Measurements from ENCODE around the gene WDR49.

The WDR49 gene

DNA sequence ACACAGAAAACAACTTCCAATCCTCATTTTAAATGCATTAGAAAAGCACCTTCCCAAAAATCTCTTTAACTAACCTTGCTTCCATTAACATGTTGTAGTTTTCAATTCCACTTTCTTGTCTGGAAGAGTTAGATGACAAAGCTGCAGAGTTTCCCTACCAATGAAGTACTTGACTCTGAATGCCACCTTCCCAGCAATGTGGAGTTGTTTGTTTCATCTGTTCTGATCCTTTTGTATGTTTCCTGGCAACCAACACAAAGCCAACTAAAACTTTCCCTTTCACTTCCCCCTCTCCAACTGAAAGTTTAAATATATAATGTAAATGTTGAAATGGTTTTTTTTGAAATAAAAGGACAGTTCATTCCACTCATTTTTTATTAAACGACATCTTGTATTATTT, at the start of gene WDR49:
WDR49 (minus strand) TSS at position 183 of the 400 bp plus-strand sequence. CDS start 517 bp downstream, outside the sequence.
- no peak within 1 kb of the TSS for H3K4me2 ChIP-seq (ENCODE audit: low read depth, low read length, poor library complexity, severe bottlenecking)
- no peak within 1 kb of the TSS for H3K4me3 ChIP-seq (ENCODE audit: insufficient read depth, low read length, poor library complexity, severe bottlenecking)
- H3K9me2 ChIP-seq (replicated peaks; ENCODE audit: insufficient read depth, low read length), result no peaks in the 10 kb centered on the region
- no peak within 1 kb of the TSS for H2AFZ ChIP-seq (ENCODE audit: low read depth, low read length, severe bottlenecking)
- no peaks in the 10 kb centered on the region for H3K27me3 ChIP-seq (ENCODE audit: low read length)
- no peak within 1 kb of the TSS for H3K27ac ChIP-seq (ENCODE audit: low read depth, low read length)
- no peak within 1 kb of the TSS for H3K9ac ChIP-seq (ENCODE audit: low read length)
- H4K20me1 ChIP-seq (ENCODE audit: low read depth, low read length), result no peaks in the 10 kb centered on the region
- H3K79me2 ChIP-seq (ENCODE audit: insufficient read depth, low read length), result no peaks in the 10 kb centered on the region
- no peaks in the 10 kb centered on the region for H3K9me3 ChIP-seq (ENCODE audit: insufficient read depth, low read length)
- TF ChIP-seq, protein P1, sequence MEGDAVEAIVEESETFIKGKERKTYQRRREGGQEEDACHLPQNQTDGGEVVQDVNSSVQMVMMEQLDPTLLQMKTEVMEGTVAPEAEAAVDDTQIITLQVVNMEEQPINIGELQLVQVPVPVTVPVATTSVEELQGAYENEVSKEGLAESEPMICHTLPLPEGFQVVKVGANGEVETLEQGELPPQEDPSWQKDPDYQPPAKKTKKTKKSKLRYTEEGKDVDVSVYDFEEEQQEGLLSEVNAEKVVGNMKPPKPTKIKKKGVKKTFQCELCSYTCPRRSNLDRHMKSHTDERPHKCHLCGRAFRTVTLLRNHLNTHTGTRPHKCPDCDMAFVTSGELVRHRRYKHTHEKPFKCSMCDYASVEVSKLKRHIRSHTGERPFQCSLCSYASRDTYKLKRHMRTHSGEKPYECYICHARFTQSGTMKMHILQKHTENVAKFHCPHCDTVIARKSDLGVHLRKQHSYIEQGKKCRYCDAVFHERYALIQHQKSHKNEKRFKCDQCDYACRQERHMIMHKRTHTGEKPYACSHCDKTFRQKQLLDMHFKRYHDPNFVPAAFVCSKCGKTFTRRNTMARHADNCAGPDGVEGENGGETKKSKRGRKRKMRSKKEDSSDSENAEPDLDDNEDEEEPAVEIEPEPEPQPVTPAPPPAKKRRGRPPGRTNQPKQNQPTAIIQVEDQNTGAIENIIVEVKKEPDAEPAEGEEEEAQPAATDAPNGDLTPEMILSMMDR (IDR thresholded peaks at IDR 0.05; ENCODE audit: insufficient read depth, low read length, poor library complexity, severe bottlenecking), result no peak
- no peak for TF ChIP-seq EZH2phosphoT487 (conservative IDR thresholded peaks at IDR 0.05; ENCODE audit: low read length)
- H3F3A ChIP-seq (ENCODE audit: insufficient read depth), result no peaks in the 10 kb centered on the region
- no peaks in the 10 kb centered on the region for H3K36me3 ChIP-seq (ENCODE audit: low read length)

DNA sequence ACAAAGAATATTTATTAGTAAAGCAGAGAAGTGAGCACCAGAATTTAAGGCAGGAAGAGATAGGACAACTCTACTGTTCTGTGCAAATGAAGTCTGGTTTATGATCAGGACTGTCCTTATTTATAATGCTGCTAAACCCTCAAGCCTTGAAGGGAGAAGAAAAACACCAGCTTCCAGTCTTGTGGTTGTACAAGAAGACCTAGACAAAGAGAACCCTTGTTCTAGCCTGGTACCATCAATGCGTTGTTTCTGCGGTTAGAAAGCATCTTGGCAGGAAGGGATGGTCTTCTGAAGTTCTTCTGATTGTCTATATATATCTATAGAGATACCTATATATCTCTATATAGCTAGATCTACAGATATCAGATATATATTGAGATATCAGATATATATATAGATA, 47.2 kb upstream of the WDR49 start:
- Histone ChIP-seq H3K9me2 (replicated peaks; ENCODE audit: insufficient read depth, low read length) (no peaks in the 10 kb centered on the region), H3K4me2 (ENCODE audit: low read depth, low read length, poor library complexity, severe bottlenecking) (no peak overlapping the region), H3K9me3 (ENCODE audit: insufficient read depth, low read length) (no peaks in the 10 kb centered on the region), H3F3A (ENCODE audit: insufficient read depth) (no peaks in the 10 kb centered on the region), H2AFZ (ENCODE audit: low read depth, low read length, severe bottlenecking) (no peak overlapping the region), H3K79me2 (ENCODE audit: insufficient read depth, low read length) (peaks cover 11% of the 10 kb centered on the region), H3K27ac (ENCODE audit: low read depth, low read length) (no peak overlapping the region), H3K9ac (ENCODE audit: low read length) (no peak overlapping the region), H3K36me3 (ENCODE audit: low read length) (peaks cover 42% of the 10 kb centered on the region; the same call in 1 of the 2 replicates), H4K20me1 (ENCODE audit: low read depth, low read length) (no peaks in the 10 kb centered on the region; the same call in 1 of the 2 replicates), H3K27me3 (ENCODE audit: low read length) (no peaks in the 10 kb centered on the region), H3K4me3 (ENCODE audit: insufficient read depth, low read length, poor library complexity, severe bottlenecking) (no peak overlapping the region)
- TF ChIP-seq EZH2phosphoT487 (conservative IDR thresholded peaks at IDR 0.05; ENCODE audit: low read length), result no peak
- TF ChIP-seq, protein P1 (IDR thresholded peaks at IDR 0.05; ENCODE audit: insufficient read depth, low read length, poor library complexity, severe bottlenecking), result no peak

DNA sequence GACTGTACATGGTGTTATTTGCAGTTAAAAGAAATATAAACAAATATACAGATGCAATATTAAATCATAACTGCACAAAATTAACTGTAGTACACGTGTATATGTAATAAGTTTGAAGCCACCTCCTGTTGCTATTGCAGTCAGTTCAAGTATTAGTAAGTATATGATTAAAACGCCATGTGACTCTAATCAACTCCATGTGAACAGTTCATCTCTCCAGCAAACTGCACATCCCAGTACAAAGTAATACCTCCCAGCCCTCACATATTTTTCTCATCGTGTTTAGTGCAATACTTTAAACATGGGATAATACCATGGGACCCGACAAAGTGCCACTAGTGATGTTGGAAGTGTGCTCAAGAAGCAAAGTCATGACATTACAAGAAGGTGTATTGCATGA, 46.3 kb upstream of the WDR49 start:
- Histone ChIP-seq H2AFZ (ENCODE audit: low read depth, low read length, severe bottlenecking) (no peak overlapping the region), H3K27me3 (ENCODE audit: low read length) (no peaks in the 10 kb centered on the region), H3K4me3 (ENCODE audit: insufficient read depth, low read length, poor library complexity, severe bottlenecking) (no peak overlapping the region), H3K9ac (ENCODE audit: low read length) (no peak overlapping the region), H3K27ac (ENCODE audit: low read depth, low read length) (no peak overlapping the region), H3F3A (ENCODE audit: insufficient read depth) (no peaks in the 10 kb centered on the region), H3K36me3 (ENCODE audit: low read length) (peaks cover 44% of the 10 kb centered on the region), H3K79me2 (ENCODE audit: insufficient read depth, low read length) (peaks cover 7% of the 10 kb centered on the region; the same call in 1 of the 2 replicates), H3K9me3 (ENCODE audit: insufficient read depth, low read length) (no peaks in the 10 kb centered on the region), H4K20me1 (ENCODE audit: low read depth, low read length) (no peaks in the 10 kb centered on the region), H3K9me2 (replicated peaks; ENCODE audit: insufficient read depth, low read length) (no peaks in the 10 kb centered on the region), H3K4me2 (ENCODE audit: low read depth, low read length, poor library complexity, severe bottlenecking) (no peak overlapping the region)
- TF ChIP-seq, protein P1 (IDR thresholded peaks at IDR 0.05; ENCODE audit: insufficient read depth, low read length, poor library complexity, severe bottlenecking), result no peak
- no peak for TF ChIP-seq EZH2phosphoT487 (conservative IDR thresholded peaks at IDR 0.05; ENCODE audit: low read length)
